ENCODE data around the gene ZNF425.

DNA sequence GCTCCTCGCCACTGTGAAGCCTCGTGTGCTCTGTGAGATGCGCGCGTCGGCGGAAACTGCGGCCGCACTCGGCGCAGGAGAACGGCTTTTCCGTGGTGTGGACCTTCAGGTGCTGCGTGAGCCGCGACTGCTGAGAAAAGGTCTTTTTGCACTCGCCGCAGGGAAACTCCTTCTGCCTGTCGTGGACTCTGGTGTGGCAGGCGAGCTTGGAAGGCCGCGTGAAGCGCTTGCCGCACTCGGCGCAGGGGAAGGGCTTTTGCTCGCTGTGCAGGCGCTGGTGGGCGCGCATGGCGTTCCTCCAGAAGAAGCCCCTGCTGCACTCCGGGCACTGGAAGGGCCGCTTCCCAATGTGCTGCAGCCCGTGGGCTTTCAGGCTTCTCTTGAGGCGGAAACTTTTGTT is 21.9 kb downstream of the ZNF425 start:
- TF ChIP-seq, protein P1, sequence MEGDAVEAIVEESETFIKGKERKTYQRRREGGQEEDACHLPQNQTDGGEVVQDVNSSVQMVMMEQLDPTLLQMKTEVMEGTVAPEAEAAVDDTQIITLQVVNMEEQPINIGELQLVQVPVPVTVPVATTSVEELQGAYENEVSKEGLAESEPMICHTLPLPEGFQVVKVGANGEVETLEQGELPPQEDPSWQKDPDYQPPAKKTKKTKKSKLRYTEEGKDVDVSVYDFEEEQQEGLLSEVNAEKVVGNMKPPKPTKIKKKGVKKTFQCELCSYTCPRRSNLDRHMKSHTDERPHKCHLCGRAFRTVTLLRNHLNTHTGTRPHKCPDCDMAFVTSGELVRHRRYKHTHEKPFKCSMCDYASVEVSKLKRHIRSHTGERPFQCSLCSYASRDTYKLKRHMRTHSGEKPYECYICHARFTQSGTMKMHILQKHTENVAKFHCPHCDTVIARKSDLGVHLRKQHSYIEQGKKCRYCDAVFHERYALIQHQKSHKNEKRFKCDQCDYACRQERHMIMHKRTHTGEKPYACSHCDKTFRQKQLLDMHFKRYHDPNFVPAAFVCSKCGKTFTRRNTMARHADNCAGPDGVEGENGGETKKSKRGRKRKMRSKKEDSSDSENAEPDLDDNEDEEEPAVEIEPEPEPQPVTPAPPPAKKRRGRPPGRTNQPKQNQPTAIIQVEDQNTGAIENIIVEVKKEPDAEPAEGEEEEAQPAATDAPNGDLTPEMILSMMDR (conservative IDR thresholded peaks at IDR 0.05), result no peak
- no peak for TF ChIP-seq ZFX (IDR thresholded peaks at IDR 0.05)
